HL-60/S4 treated with phorbol 12-myristate 13-acetate at 8.2 ng/mL for 4 days and 3 days (cell line): ENCODE measurements around the gene DYRK1B.
"Not testable (repeated sequence)": the region's sequence is repeated elsewhere in the genome, so short reads cannot be mapped to it uniquely, and the experiment has no call there.

ENCODE experiments used
- in situ Hi-C: fragments of 300-500 bp; cut with MboI; formaldehyde crosslinking; loops from 2 replicates; pipeline ENCODE4 v1.15.0; 2022; ENCODE audit warnings: low sequenced_read_pairs

DYRK1B gene

GRCh38 chr19:39833464-39834286 lies at the start of gene DYRK1B:
TSS of gene DYRK1B (minus strand) at chr19:39834162. CDS start at chr19:39831867, 2,295 bp downstream.
- in situ Hi-C loops, result no loop called here

GRCh38 chr19:39882645-39883044 lies 48.7 kb upstream of the DYRK1B start:
- in situ Hi-C loops, result not testable (repeated sequence)

GRCh38 chr19:39881495-39882110 lies 47.6 kb upstream of the DYRK1B start:
- in situ Hi-C loops, result not testable (repeated sequence)

- in situ Hi-C loops, result not testable (repeated sequence)
Observed at GRCh38 chr19:39880241-39880640, 46.3 kb upstream of the DYRK1B start.

- in situ Hi-C loops, result not testable (repeated sequence)
Observed at GRCh38 chr19:39879796-39880195, 45.8 kb upstream of the DYRK1B start.

- in situ Hi-C loops, result not testable (repeated sequence)
Observed at GRCh38 chr19:39878866-39879265, 44.9 kb upstream of the DYRK1B start.

GRCh38 chr19:39878398-39878797 lies 44.4 kb upstream of the DYRK1B start:
- in situ Hi-C loops, result no loop called here

GRCh38 chr19:39877982-39878381 lies 44.0 kb upstream of the DYRK1B start:
- in situ Hi-C loops, result not testable (repeated sequence)

GRCh38 chr19:39877488-39877887 lies 43.5 kb upstream of the DYRK1B start:
- in situ Hi-C loops, result not testable (repeated sequence)

- in situ Hi-C loops, result not testable (repeated sequence)
Observed at GRCh38 chr19:39876486-39876885, 42.5 kb upstream of the DYRK1B start.

GRCh38 chr19:39875401-39875864 lies 41.5 kb upstream of the DYRK1B start:
- in situ Hi-C loops, result not testable (repeated sequence)

GRCh38 chr19:39874404-39874803 lies 40.4 kb upstream of the DYRK1B start:
- in situ Hi-C loops, result no loop called here

- in situ Hi-C loops, result no loop called here
Observed at GRCh38 chr19:39873385-39873784, 39.4 kb upstream of the DYRK1B start.

- in situ Hi-C loops, result no loop called here
Observed at GRCh38 chr19:39871886-39872866, 38.2 kb upstream of the DYRK1B start.

GRCh38 chr19:39871362-39871761 lies 37.4 kb upstream of the DYRK1B start:
- in situ Hi-C loops, result no loop called here

- in situ Hi-C loops, result no loop called here
Observed at GRCh38 chr19:39870171-39870971, 36.4 kb upstream of the DYRK1B start.

GRCh38 chr19:39867952-39868351 lies 34.0 kb upstream of the DYRK1B start:
- in situ Hi-C loops, result no loop called here

GRCh38 chr19:39867133-39867532 lies 33.2 kb upstream of the DYRK1B start:
- in situ Hi-C loops, result no loop called here

- in situ Hi-C loops, result no loop called here
Observed at GRCh38 chr19:39865953-39866352, 32.0 kb upstream of the DYRK1B start.

GRCh38 chr19:39865186-39865585 lies 31.2 kb upstream of the DYRK1B start:
- in situ Hi-C loops, result no loop called here
